ENCODE measurements around the gene KCNG4.

DNA sequence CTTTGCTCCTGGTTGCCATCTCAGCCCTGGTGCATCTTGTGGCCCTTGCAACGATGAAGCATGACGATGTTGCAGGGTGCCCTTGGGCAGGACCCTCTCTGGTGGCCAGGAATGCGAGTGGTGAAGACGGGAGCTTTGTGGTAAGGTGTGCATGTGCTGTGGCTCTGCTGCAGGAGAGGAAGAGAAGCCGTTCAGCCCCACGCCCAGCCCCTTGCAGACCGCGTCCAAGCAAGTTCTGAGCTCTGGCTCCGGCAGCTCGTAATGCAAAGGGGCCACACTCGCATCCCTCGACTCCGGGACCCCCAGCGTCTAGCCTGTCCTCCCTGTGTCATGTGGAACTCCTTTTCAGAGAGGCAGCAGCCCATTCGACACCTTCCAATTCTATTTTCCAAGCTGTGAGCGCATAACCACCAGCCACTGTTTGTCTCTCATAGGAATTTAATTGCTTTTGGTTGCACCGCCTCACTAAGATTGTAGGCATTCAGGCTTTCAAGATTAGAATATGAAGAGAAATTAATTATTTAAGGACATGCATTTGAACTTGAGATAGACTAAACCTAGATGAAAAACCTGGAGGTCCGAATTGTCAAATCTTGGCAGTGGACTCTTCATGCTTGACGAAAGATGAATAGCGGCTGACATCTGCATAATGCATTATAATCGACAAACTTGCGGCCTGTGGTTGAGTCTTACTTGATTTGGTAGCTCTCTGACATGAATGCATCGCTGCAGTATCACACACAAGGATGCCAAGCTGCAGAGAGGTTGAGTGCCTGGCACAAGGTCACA, 21.1 kb upstream of the KCNG4 start:
- TF ChIP-seq, protein P1, sequence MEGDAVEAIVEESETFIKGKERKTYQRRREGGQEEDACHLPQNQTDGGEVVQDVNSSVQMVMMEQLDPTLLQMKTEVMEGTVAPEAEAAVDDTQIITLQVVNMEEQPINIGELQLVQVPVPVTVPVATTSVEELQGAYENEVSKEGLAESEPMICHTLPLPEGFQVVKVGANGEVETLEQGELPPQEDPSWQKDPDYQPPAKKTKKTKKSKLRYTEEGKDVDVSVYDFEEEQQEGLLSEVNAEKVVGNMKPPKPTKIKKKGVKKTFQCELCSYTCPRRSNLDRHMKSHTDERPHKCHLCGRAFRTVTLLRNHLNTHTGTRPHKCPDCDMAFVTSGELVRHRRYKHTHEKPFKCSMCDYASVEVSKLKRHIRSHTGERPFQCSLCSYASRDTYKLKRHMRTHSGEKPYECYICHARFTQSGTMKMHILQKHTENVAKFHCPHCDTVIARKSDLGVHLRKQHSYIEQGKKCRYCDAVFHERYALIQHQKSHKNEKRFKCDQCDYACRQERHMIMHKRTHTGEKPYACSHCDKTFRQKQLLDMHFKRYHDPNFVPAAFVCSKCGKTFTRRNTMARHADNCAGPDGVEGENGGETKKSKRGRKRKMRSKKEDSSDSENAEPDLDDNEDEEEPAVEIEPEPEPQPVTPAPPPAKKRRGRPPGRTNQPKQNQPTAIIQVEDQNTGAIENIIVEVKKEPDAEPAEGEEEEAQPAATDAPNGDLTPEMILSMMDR (conservative IDR thresholded peaks at IDR 0.05; ENCODE audit: low read depth, low read length) = no peak
- no peak for TF ChIP-seq EZH2 (IDR thresholded peaks at IDR 0.05; ENCODE audit: borderline replicate concordance, low read depth, low read length, poor library complexity, severe bottlenecking)
